ENCODE data around the gene DSCAML1.

DNA sequence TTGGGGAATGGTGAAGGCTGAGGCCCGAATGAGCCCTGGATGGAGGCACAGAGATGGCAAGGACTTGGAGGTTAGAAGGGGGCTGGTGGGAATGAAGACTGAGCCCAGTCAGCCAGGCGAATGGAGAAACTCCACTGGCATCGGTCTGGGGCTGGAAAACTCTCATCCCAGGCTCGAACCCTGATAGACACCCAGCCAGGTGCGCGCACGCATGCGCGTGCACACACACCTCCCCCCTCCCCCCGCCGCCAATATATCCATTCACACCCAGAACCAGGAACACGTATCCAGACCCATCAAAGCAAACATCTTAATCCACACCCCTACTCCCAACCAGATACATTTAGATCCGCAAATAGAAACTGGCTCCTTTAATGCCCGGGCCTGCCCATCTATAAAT lies 330.1 kb downstream of the DSCAML1 start:
- TF ChIP-seq, protein P1, sequence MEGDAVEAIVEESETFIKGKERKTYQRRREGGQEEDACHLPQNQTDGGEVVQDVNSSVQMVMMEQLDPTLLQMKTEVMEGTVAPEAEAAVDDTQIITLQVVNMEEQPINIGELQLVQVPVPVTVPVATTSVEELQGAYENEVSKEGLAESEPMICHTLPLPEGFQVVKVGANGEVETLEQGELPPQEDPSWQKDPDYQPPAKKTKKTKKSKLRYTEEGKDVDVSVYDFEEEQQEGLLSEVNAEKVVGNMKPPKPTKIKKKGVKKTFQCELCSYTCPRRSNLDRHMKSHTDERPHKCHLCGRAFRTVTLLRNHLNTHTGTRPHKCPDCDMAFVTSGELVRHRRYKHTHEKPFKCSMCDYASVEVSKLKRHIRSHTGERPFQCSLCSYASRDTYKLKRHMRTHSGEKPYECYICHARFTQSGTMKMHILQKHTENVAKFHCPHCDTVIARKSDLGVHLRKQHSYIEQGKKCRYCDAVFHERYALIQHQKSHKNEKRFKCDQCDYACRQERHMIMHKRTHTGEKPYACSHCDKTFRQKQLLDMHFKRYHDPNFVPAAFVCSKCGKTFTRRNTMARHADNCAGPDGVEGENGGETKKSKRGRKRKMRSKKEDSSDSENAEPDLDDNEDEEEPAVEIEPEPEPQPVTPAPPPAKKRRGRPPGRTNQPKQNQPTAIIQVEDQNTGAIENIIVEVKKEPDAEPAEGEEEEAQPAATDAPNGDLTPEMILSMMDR (IDR thresholded peaks at IDR 0.05), result no peak
- no peak for TF ChIP-seq POLR2A (IDR thresholded peaks at IDR 0.05)

All from testis (tissue), 2 donors.